HEK293 (cell line): Measurements from ENCODE around the gene WDR91.

Experiments
- ATF2 ChIP-seq: fragments of 450-650 bp; formaldehyde crosslinking; IDR thresholded peaks from 2 replicates; pipeline ENCODE4 v1.5.1; 2016; ENCODE audit warnings: missing biosample characterization, missing genetic modification characterization, low read depth
- OVOL3 ChIP-seq: fragments of 450-650 bp; formaldehyde crosslinking; IDR thresholded peaks from 2 replicates; pipeline ENCODE4 v1.5.1; 2016; ENCODE audit warnings: missing biosample characterization, missing genetic modification characterization
- PBX3 ChIP-seq: sonication (generic); formaldehyde crosslinking; IDR thresholded peaks from 2 replicates; pipeline ENCODE4 v1.8.1; 2022; ENCODE audit warnings: mild to moderate bottlenecking, moderate library complexity, missing genetic modification reagents
- PRDM6 ChIP-seq: fragments of 450-650 bp; formaldehyde crosslinking; IDR thresholded peaks from 2 replicates; pipeline ENCODE4 v1.5.1; 2017; ENCODE audit warnings: missing biosample characterization, missing genetic modification characterization
- REST ChIP-seq: fragments of 450-650 bp; formaldehyde crosslinking; IDR thresholded peaks from 2 replicates; pipeline ENCODE4 v1.5.1; 2016; ENCODE audit warnings: missing biosample characterization, missing genetic modification characterization
- SP7 ChIP-seq: fragments of 450-650 bp; formaldehyde crosslinking; IDR thresholded peaks from 2 replicates; pipeline ENCODE4 v1.5.1; 2016; ENCODE audit warnings: missing biosample characterization, missing genetic modification characterization
- ZBTB11 ChIP-seq: fragments of 450-650 bp; formaldehyde crosslinking; conservative IDR thresholded peaks from 2 replicates; pipeline ENCODE4 v1.5.1; 2016; ENCODE audit warnings: low read depth, missing biosample characterization, missing genetic modification characterization
- ZBTB44 ChIP-seq: fragments of 450-650 bp; IDR thresholded peaks from 2 replicates; pipeline ENCODE4 v1.5.1; 2018; ENCODE audit warnings: missing biosample characterization, mild to moderate bottlenecking, missing genetic modification characterization
- ZNF302 ChIP-seq: fragments of 450-650 bp; formaldehyde crosslinking; IDR thresholded peaks from 2 replicates; pipeline ENCODE4 v1.5.1; 2016; ENCODE audit warnings: missing biosample characterization, missing genetic modification characterization, low read depth
- ZNF37A ChIP-seq: fragments of 450-650 bp; IDR thresholded peaks from 2 replicates; pipeline ENCODE4 v1.5.1; 2018; ENCODE audit warnings: missing biosample characterization, missing genetic modification characterization
- ZNF629 ChIP-seq: fragments of 450-650 bp; formaldehyde crosslinking; IDR thresholded peaks from 2 replicates; pipeline ENCODE4 v1.5.1; 2017; ENCODE audit warnings: missing biosample characterization, missing genetic modification characterization
- ZSCAN5A ChIP-seq: fragments of 450-650 bp; formaldehyde crosslinking; IDR thresholded peaks from 2 replicates; pipeline ENCODE4 v1.5.1; 2016; ENCODE audit warnings: missing biosample characterization, missing genetic modification characterization

Gene WDR91

GRCh38 chr7:135200821-135201331 is 10.4 kb downstream of the WDR91 start (continued):
- TF ChIP-seq ZBTB11 (tag by site-specific recombination) (no peak), REST (tag by site-specific recombination) (no peak), ZBTB44 (no peak), ZNF629 (peak; percentile 50; the same call in 1 of the 2 replicates), ZSCAN5A (tag by site-specific recombination) (no peak), ZNF37A (tag by site-specific recombination) (no peak), ZNF302 (tag by site-specific recombination) (no peak), PBX3 (CRISPR knock-in tag) (no peak), ATF2 (tag by site-specific recombination) (0 out of 2 replicates have a peak, but pooled peaks have one; percentile 10), OVOL3 (tag by site-specific recombination) (no peak), PRDM6 (tag by site-specific recombination) (peak; percentile 63), SP7 (tag by site-specific recombination) (peak; percentile 95)
